Adrenal gland (tissue), 5 donors: Measurements from ENCODE around the gene AHNAK2.

Experiments
- POLR2A ChIP-seq, 2 donors: fragments of 450-650 bp; IDR thresholded peaks; one replicate each; pipeline ENCODE4 v1.6.1; 2017; ENCODE audit warnings: antibody characterized with exemption in 2 of 2, mild to moderate bottlenecking in 2 of 2, moderate library complexity in 1 of 2
- TF ChIP-seq, protein P1 (sequence below), 6 experiments: fragments of 450-650 bp in 4 of 6; fragments of 200-600 bp in 2 of 6; sonication (generic) in 1 of 6; IDR thresholded peaks; 1 replicate in 5 of 6; 2 replicates in 1 of 6; pipeline versions ENCODE4 v1.5.1 to v1.8.0; 2016 to 2021; ENCODE audit warnings: antibody characterized with exemption in 6 of 6, mild to moderate bottlenecking in 2 of 6, moderate library complexity in 1 of 6
- donor health status: DM: no; HTN: no; CAD: no.

DNA sequence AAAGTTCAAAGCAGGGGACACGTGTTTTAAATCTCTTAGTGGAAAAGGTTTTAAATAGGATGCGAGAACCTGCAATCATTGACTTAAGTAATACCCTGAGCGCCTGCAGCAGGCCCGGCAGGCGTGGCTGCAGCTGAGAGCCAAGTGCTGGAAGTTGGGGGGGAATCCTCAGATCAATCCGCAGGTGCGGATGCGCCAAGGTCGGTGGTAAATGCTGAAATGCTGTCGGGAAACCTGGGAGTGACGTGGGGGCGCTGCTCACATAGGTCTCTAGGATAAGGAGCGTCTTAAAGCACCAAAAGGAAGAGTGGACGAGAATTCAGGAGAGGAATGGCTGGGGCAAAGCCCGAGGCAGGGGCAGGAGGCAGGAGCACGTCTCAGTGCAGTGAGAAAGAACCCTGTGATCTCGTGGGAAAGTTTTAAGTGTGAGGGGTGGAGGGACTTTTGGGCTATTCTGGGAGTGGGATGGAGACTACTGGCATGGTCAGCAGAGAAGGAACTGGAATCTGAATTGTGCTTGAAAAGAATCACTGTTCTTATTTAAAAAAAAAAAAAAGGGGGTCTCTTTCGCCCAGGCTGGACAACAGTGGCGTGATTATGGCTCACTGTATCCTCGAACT lies 43.6 kb upstream of the AHNAK2 start:
- TF ChIP-seq, protein P1, sequence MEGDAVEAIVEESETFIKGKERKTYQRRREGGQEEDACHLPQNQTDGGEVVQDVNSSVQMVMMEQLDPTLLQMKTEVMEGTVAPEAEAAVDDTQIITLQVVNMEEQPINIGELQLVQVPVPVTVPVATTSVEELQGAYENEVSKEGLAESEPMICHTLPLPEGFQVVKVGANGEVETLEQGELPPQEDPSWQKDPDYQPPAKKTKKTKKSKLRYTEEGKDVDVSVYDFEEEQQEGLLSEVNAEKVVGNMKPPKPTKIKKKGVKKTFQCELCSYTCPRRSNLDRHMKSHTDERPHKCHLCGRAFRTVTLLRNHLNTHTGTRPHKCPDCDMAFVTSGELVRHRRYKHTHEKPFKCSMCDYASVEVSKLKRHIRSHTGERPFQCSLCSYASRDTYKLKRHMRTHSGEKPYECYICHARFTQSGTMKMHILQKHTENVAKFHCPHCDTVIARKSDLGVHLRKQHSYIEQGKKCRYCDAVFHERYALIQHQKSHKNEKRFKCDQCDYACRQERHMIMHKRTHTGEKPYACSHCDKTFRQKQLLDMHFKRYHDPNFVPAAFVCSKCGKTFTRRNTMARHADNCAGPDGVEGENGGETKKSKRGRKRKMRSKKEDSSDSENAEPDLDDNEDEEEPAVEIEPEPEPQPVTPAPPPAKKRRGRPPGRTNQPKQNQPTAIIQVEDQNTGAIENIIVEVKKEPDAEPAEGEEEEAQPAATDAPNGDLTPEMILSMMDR (IDR thresholded peaks at IDR 0.05), result no peak
- no peak for TF ChIP-seq POLR2A (IDR thresholded peaks at IDR 0.05)
